ENCODE results near the gene NACA.

NACA gene

GRCh38 chr12:56721216-56721615 is 3.9 kb downstream of the NACA start:
- TF ChIP-seq CTCF (IDR thresholded peaks at IDR 0.05; ENCODE audit: control extremely low read depth, extremely low read depth, low read depth, missing control alignments): no peak
- no peak for DNase-seq (ENCODE audit: extremely low spot score)
- ChIA-PET POLR2A (interaction anchor here (5.1 kb wide), 1 partner anchor 34 kb away, joined by 29 read pairs; the partner anchor contains the start of gene PTGES3), CTCF (interaction anchor here (1.5 kb wide), 1 partner anchor 19 kb away, joined by 3 read pairs; no protein-coding TSS in a partner anchor)

- DNase-seq (ENCODE audit: extremely low spot score): no peak
- CTCF ChIA-PET: interaction anchor here (1.5 kb wide), 1 partner anchor 19 kb away, joined by 3 read pairs; no protein-coding TSS in a partner anchor
- POLR2A ChIA-PET: interaction anchor here (5.1 kb wide), 1 partner anchor 33 kb away, joined by 29 read pairs; the partner anchor contains the start of gene PTGES3
- no peak for TF ChIP-seq CTCF (IDR thresholded peaks at IDR 0.05; ENCODE audit: control extremely low read depth, extremely low read depth, low read depth, missing control alignments)
Observed at GRCh38 chr12:56720731-56721151, 4.4 kb downstream of the NACA start.

GRCh38 chr12:56719056-56719455 is 6.0 kb downstream of the NACA start:
- DNase-seq (ENCODE audit: extremely low spot score): no peak
- CTCF ChIA-PET: interaction anchor here (0.9 to 1.3 kb wide), 4 partner anchors 22 to 524 kb away, joined by 3 to 4 read pairs (median 3); no protein-coding TSS in a partner anchor
- POLR2A ChIA-PET: interaction anchor here (0.6 to 5.1 kb wide), 6 partner anchors 26 to 1006 kb away, joined by 3 to 29 read pairs (median 4); partner anchors contain the start of genes NEMP1, PTGES3 and STAT6
- no peak for TF ChIP-seq CTCF (IDR thresholded peaks at IDR 0.05; ENCODE audit: control extremely low read depth, extremely low read depth, low read depth, missing control alignments)

- no peak for DNase-seq (ENCODE audit: extremely low spot score)
- POLR2A ChIA-PET: interaction anchor here (0.6 to 5.1 kb wide), 9 partner anchors 9 to 1006 kb away, joined by 3 to 29 read pairs (median 5); partner anchors contain the start of genes NEMP1, PTGES3 and STAT6
- CTCF ChIA-PET: interaction anchor here (0.9 to 1.3 kb wide), 4 partner anchors 21 to 525 kb away, joined by 3 to 4 read pairs (median 3); no protein-coding TSS in a partner anchor
- no peak for TF ChIP-seq CTCF (IDR thresholded peaks at IDR 0.05; ENCODE audit: control extremely low read depth, extremely low read depth, low read depth, missing control alignments)
Observed at GRCh38 chr12:56718636-56719035, 6.5 kb downstream of the NACA start.

GRCh38 chr12:56718149-56718548 is 7.0 kb downstream of the NACA start:
- POLR2A ChIA-PET: interaction anchor here (0.6 to 5.1 kb wide), 9 partner anchors 8 to 407 kb away, joined by 3 to 29 read pairs (median 6); partner anchors contain the start of genes NEMP1, PTGES3 and STAT6
- CTCF ChIA-PET: interaction anchor here (0.9 to 1.1 kb wide), 2 partner anchors 81 to 283 kb away, joined by 3 to 4 read pairs; no protein-coding TSS in a partner anchor
- no peak for TF ChIP-seq CTCF (IDR thresholded peaks at IDR 0.05; ENCODE audit: control extremely low read depth, extremely low read depth, low read depth, missing control alignments)
- no peak for DNase-seq (ENCODE audit: extremely low spot score)

GRCh38 chr12:56716933-56717880 is 7.9 kb downstream of the NACA start:
- ChIA-PET CTCF (interaction anchor here (0.8 to 2.0 kb wide), 7 partner anchors 8 to 271 kb away, joined by 3 to 4 read pairs (median 4); partner anchors contain the start of gene NACA), POLR2A (interaction anchor here (0.6 to 5.1 kb wide), 8 partner anchors 8 to 900 kb away, joined by 3 to 29 read pairs (median 6); partner anchors contain the start of genes PTGES3 and SARNP)
- DNase-seq (ENCODE audit: extremely low spot score): no peak
- no peak for TF ChIP-seq CTCF (IDR thresholded peaks at IDR 0.05; ENCODE audit: control extremely low read depth, extremely low read depth, low read depth, missing control alignments)
